GM23338 (cell line): ENCODE measurements around the gene FCHO2.

Experiments used
- CREB1 ChIP-seq: fragments of 250-450 bp; sonication (Bioruptor Pico); IDR thresholded peaks from 2 replicates; pipeline ENCODE4 v1.5.0; 2020; ENCODE audit warnings: low read depth, mild to moderate bottlenecking, moderate library complexity
- CTCF ChIP-seq, 2 experiments: fragments of 200-600 bp in 1 of 2; sonication (generic) in 1 of 2; conservative IDR thresholded peaks; 2 replicates each; pipeline versions ENCODE4 v1.5.1 to v1.6.1; 2016 to 2017; ENCODE audit warnings: antibody characterized with exemption in 2 of 2, low read depth in 2 of 2, mild to moderate bottlenecking in 2 of 2, moderate library complexity in 1 of 2
- EZH2 ChIP-seq: fragments of 200-600 bp; sonication (generic); IDR thresholded peaks from one replicate; pipeline ENCODE4 v1.8.0; 2017; ENCODE audit warnings: antibody characterized with exemption, mild to moderate bottlenecking, low read depth; ENCODE audit not compliant: unreplicated experiment
- EZH2phosphoT487 ChIP-seq: fragments of 200-600 bp; sonication (generic); IDR thresholded peaks from one replicate; pipeline ENCODE4 v1.8.1; 2018; ENCODE audit warnings: antibody characterized with exemption; ENCODE audit not compliant: unreplicated experiment
- JUNB ChIP-seq: IDR thresholded peaks from one replicate; pipeline ENCODE4 v1.6.1; 2016; ENCODE audit warnings: antibody characterized with exemption; ENCODE audit not compliant: unreplicated experiment
- NANOG ChIP-seq: IDR thresholded peaks from 2 replicates; pipeline ENCODE4 v1.6.1; 2016; ENCODE audit warnings: antibody characterized with exemption, borderline replicate concordance
- POLR2AphosphoS5 ChIP-seq: IDR thresholded peaks from 2 replicates; pipeline ENCODE4 v1.6.1; 2016; ENCODE audit warnings: antibody characterized with exemption, low read depth
- REST ChIP-seq: IDR thresholded peaks from one replicate; pipeline ENCODE4 v1.6.1; 2018; ENCODE audit warnings: antibody characterized with exemption; ENCODE audit not compliant: unreplicated experiment
- STAT1 ChIP-seq: IDR thresholded peaks from one replicate; pipeline ENCODE4 v1.6.1; 2016; ENCODE audit warnings: antibody characterized with exemption; ENCODE audit not compliant: unreplicated experiment
- ZNF114 ChIP-seq: fragments of 250-450 bp; sonication (Bioruptor Pico); IDR thresholded peaks from 2 replicates; pipeline ENCODE4 v1.5.0; 2020; ENCODE audit warnings: mild to moderate bottlenecking, moderate library complexity
- ZNF462 ChIP-seq: fragments of 250-450 bp; sonication (Bioruptor Pico); IDR thresholded peaks from 2 replicates; pipeline ENCODE4 v1.5.0; 2020; ENCODE audit warnings: mild to moderate bottlenecking, moderate library complexity

- TF ChIP-seq CTCF (conservative IDR thresholded peaks at IDR 0.05; ENCODE audit: low read depth in 2 of 2) (no peak), ZNF114 (CRISPR knock-in tag) (no peak), POLR2AphosphoS5 (no peak), EZH2 (no peak), REST (no peak), JUNB (no peak), CREB1 (no peak), EZH2phosphoT487 (no peak), NANOG (no peak), ZNF462 (no peak), STAT1 (no peak)
Measured at GRCh38 chr5:72906806-72907205, 49.0 kb upstream of the FCHO2 start.
